SK-N-SH treated with all-trans-retinoic acid at 6 μM for 48 hours (cell line): ENCODE measurements around the gene CHST10.

Experiments used
- ATAC-seq: fragments of 200-7000 bp; cut with Tn5 transposase; 3 replicates; pipeline ENCODE4 v1.9.1; 2020; ENCODE audit warnings: mild to moderate bottlenecking, moderate library complexity
- ARNTL ChIP-seq: fragments of 450-650 bp; formaldehyde crosslinking; IDR thresholded peaks from 2 replicates; pipeline ENCODE4 v1.5.0; 2020; ENCODE audit warnings: low read depth, mild to moderate bottlenecking, moderate library complexity, borderline replicate concordance
- BACH2 ChIP-seq: fragments of 250-450 bp; sonication (Bioruptor Pico); IDR thresholded peaks from 2 replicates; pipeline ENCODE4 v1.9.0; 2021; ENCODE audit warnings: mild to moderate bottlenecking, borderline replicate concordance
- CSDC2 ChIP-seq: fragments of 250-450 bp; sonication (Bioruptor Pico); IDR thresholded peaks from 2 replicates; pipeline ENCODE4 v1.5.0; 2020; ENCODE audit warnings: mild to moderate bottlenecking, moderate library complexity
- GLIS3 ChIP-seq: fragments of 250-450 bp; sonication (Bioruptor Pico); IDR thresholded peaks from 2 replicates; pipeline ENCODE4 v1.5.0; 2020; ENCODE audit warnings: mild to moderate bottlenecking, moderate library complexity
- ISL1 ChIP-seq: fragments of 250-450 bp; sonication (Bioruptor Pico); IDR thresholded peaks from 2 replicates; pipeline ENCODE4 v2.1.2; 2022; ENCODE audit warnings: mild to moderate bottlenecking, moderate library complexity
- OSR1 ChIP-seq: fragments of 250-450 bp; sonication (Bioruptor Pico); IDR thresholded peaks from 2 replicates; pipeline ENCODE4 v1.8.0; 2022; ENCODE audit warnings: moderate library complexity, mild to moderate bottlenecking, inconsistent platforms
- PPARA ChIP-seq: fragments of 250-450 bp; sonication (Bioruptor Pico); IDR thresholded peaks from 2 replicates; pipeline ENCODE4 v1.5.0; 2020; ENCODE audit warnings: mild to moderate bottlenecking, borderline replicate concordance
- RARB ChIP-seq: fragments of 250-450 bp; sonication (Bioruptor Pico); IDR thresholded peaks from 2 replicates; pipeline ENCODE4 v1.8.0; 2021; ENCODE audit warnings: mild to moderate bottlenecking, moderate library complexity
- SNAI2 ChIP-seq: fragments of 250-450 bp; sonication (Bioruptor Pico); IDR thresholded peaks from 2 replicates; pipeline ENCODE4 v1.5.0; 2020; ENCODE audit warnings: mild to moderate bottlenecking, moderate library complexity
- TCF4 ChIP-seq: fragments of 250-450 bp; sonication (Bioruptor Pico); IDR thresholded peaks from 2 replicates; pipeline ENCODE4 v1.8.0; 2021; ENCODE audit warnings: mild to moderate bottlenecking, moderate library complexity, borderline replicate concordance
- TOX ChIP-seq: fragments of 250-450 bp; sonication (Bioruptor Pico); IDR thresholded peaks from 2 replicates; pipeline ENCODE4 v1.8.0; 2021; ENCODE audit warnings: mild to moderate bottlenecking, moderate library complexity, borderline replicate concordance
- ZC3H10 ChIP-seq: fragments of 250-450 bp; sonication (Bioruptor Pico); IDR thresholded peaks from 2 replicates; pipeline ENCODE4 v1.5.1; 2021; ENCODE audit warnings: mild to moderate bottlenecking, moderate library complexity
- ZFP3 ChIP-seq: fragments of 250-450 bp; sonication (Bioruptor Pico); IDR thresholded peaks from 2 replicates; pipeline ENCODE4 v1.5.0; 2020; ENCODE audit warnings: mild to moderate bottlenecking, moderate library complexity
- ZFP30 ChIP-seq: fragments of 450-650 bp; formaldehyde crosslinking; IDR thresholded peaks from 2 replicates; pipeline ENCODE4 v1.5.0; 2022; ENCODE audit warnings: mild to moderate bottlenecking, moderate library complexity
- ZNF565 ChIP-seq: fragments of 450-650 bp; formaldehyde crosslinking; conservative IDR thresholded peaks from 2 replicates; pipeline ENCODE4 v1.5.0; 2020; ENCODE audit warnings: low read depth, mild to moderate bottlenecking, moderate library complexity
- ZNF70 ChIP-seq: fragments of 450-650 bp; formaldehyde crosslinking; IDR thresholded peaks from 2 replicates; pipeline ENCODE4 v1.5.0; 2020; ENCODE audit warnings: mild to moderate bottlenecking, moderate library complexity
- ZNF8 ChIP-seq: fragments of 450-650 bp; formaldehyde crosslinking; IDR thresholded peaks from 2 replicates; pipeline ENCODE4 v1.5.0; 2020; ENCODE audit warnings: mild to moderate bottlenecking, moderate library complexity
- TF ChIP-seq, protein P1 (sequence below): fragments of 250-450 bp; sonication (Bioruptor Pico); IDR thresholded peaks from 2 replicates; pipeline ENCODE4 v1.8.0; 2020; ENCODE audit warnings: mild to moderate bottlenecking, moderate library complexity, borderline replicate concordance
- TF ChIP-seq, protein P2 (sequence below): fragments of 250-450 bp; sonication (Bioruptor Pico); IDR thresholded peaks from 2 replicates; pipeline ENCODE4 v1.5.1; 2020; ENCODE audit warnings: low read depth, mild to moderate bottlenecking, moderate library complexity
- TF ChIP-seq, protein P3 (sequence below): fragments of 250-450 bp; sonication (Bioruptor Pico); IDR thresholded peaks from 2 replicates; pipeline ENCODE4 v1.5.0; 2020; ENCODE audit warnings: mild to moderate bottlenecking, moderate library complexity
- TF ChIP-seq, protein P4 (sequence below): fragments of 250-450 bp; sonication (Bioruptor Pico); IDR thresholded peaks from 2 replicates; pipeline ENCODE4 v1.8.0; 2021; ENCODE audit warnings: low read depth, mild to moderate bottlenecking, moderate library complexity, borderline replicate concordance
- TF ChIP-seq, protein P5 (sequence below): fragments of 250-450 bp; sonication (Bioruptor Pico); IDR thresholded peaks from 2 replicates; pipeline ENCODE4 v1.5.1; 2021; ENCODE audit warnings: mild to moderate bottlenecking, moderate library complexity

CHST10 gene

DNA sequence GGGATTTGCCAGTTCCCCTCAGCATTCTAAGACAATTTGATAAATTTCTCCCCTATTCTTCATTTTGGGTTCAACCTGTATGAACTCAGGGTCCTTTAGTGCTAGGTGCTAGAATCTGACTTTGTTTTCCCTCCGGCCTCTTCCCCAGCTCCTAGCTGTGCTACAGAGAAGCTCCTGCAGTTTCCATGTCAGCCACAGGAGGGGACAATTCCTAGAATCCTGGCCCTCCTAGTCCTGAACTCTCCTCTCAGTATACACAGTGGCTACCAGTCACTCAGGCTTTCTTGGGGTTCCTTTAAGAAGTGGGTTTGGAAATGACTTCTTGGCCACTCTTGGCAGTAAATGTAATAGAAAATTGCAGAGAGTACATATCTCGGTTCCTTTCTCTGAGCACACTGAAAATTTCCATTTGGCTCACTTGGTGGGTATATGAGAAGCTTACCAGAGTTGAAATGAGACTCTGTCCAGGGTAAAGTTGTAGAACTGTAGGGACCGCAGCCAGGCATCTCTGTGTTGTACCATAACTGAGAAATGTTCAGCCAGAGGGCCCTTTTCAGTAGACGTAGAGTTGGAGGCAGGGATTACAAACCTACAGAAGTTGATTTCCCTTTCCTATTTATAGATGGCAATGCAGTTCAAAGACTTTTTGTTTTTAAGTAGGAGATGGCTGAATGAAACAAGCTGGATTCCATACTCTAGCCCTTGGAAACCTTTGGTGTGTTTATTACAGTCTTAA is 5.0 kb upstream of the CHST10 start:
- ATAC-seq: peak; percentile 93
- TF ChIP-seq ZNF70 (CRISPR knock-in tag): no peak
- TF ChIP-seq CSDC2 (CRISPR knock-in tag): no peak
- no peak for TF ChIP-seq ZNF565
- no peak for TF ChIP-seq ARNTL (CRISPR knock-in tag)
- TF ChIP-seq ZFP3: no peak
- TF ChIP-seq, protein P1, sequence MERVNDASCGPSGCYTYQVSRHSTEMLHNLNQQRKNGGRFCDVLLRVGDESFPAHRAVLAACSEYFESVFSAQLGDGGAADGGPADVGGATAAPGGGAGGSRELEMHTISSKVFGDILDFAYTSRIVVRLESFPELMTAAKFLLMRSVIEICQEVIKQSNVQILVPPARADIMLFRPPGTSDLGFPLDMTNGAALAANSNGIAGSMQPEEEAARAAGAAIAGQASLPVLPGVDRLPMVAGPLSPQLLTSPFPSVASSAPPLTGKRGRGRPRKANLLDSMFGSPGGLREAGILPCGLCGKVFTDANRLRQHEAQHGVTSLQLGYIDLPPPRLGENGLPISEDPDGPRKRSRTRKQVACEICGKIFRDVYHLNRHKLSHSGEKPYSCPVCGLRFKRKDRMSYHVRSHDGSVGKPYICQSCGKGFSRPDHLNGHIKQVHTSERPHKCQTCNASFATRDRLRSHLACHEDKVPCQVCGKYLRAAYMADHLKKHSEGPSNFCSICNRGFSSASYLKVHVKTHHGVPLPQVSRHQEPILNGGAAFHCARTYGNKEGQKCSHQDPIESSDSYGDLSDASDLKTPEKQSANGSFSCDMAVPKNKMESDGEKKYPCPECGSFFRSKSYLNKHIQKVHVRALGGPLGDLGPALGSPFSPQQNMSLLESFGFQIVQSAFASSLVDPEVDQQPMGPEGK (CRISPR knock-in tag): no peak
- no peak for TF ChIP-seq BACH2 (CRISPR knock-in tag)
- TF ChIP-seq PPARA: no peak
- no peak for TF ChIP-seq RARB
- TF ChIP-seq TCF4: no peak
- no peak for TF ChIP-seq ISL1 (CRISPR knock-in tag)
- TF ChIP-seq ZC3H10 (CRISPR knock-in tag): no peak
- TF ChIP-seq SNAI2 (CRISPR knock-in tag): no peak
- TF ChIP-seq, protein P2, sequence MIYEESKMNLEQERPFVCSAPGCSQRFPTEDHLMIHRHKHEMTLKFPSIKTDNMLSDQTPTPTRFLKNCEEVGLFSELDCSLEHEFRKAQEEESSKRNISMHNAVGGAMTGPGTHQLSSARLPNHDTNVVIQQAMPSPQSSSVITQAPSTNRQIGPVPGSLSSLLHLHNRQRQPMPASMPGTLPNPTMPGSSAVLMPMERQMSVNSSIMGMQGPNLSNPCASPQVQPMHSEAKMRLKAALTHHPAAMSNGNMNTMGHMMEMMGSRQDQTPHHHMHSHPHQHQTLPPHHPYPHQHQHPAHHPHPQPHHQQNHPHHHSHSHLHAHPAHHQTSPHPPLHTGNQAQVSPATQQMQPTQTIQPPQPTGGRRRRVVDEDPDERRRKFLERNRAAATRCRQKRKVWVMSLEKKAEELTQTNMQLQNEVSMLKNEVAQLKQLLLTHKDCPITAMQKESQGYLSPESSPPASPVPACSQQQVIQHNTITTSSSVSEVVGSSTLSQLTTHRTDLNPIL (CRISPR knock-in tag): no peak
- no peak for TF ChIP-seq TOX (CRISPR knock-in tag)
- TF ChIP-seq, protein P3, sequence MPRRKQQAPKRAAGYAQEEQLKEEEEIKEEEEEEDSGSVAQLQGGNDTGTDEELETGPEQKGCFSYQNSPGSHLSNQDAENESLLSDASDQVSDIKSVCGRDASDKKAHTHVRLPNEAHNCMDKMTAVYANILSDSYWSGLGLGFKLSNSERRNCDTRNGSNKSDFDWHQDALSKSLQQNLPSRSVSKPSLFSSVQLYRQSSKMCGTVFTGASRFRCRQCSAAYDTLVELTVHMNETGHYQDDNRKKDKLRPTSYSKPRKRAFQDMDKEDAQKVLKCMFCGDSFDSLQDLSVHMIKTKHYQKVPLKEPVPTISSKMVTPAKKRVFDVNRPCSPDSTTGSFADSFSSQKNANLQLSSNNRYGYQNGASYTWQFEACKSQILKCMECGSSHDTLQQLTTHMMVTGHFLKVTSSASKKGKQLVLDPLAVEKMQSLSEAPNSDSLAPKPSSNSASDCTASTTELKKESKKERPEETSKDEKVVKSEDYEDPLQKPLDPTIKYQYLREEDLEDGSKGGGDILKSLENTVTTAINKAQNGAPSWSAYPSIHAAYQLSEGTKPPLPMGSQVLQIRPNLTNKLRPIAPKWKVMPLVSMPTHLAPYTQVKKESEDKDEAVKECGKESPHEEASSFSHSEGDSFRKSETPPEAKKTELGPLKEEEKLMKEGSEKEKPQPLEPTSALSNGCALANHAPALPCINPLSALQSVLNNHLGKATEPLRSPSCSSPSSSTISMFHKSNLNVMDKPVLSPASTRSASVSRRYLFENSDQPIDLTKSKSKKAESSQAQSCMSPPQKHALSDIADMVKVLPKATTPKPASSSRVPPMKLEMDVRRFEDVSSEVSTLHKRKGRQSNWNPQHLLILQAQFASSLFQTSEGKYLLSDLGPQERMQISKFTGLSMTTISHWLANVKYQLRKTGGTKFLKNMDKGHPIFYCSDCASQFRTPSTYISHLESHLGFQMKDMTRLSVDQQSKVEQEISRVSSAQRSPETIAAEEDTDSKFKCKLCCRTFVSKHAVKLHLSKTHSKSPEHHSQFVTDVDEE (CRISPR knock-in tag): no peak
- no peak for TF ChIP-seq OSR1

DNA sequence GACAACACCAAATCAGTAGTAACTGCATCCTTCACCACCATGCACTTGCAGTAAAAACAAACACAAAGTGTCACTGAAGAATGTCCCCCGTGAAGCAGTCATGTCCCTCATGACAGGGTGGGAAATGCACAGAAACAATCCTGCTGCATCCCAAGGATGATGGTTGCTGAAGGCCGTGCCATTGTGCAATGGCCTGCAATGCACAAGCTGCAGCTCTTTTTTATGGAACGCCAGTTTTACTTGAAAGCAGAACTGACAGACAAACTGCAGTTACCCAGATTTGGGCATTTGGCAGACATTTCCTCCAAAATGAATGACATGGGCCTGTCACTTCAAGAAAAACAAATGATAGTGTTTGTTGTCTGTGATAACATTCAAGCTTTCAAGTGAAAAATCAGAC is 2.4 kb upstream of the CHST10 start:
- TF ChIP-seq ZNF8 (CRISPR knock-in tag): no peak
- no peak for TF ChIP-seq ARNTL (CRISPR knock-in tag)
- no peak for TF ChIP-seq ZFP30
- TF ChIP-seq, protein P3 (CRISPR knock-in tag): no peak
- no peak for TF ChIP-seq ZNF70 (CRISPR knock-in tag)
- no peak for TF ChIP-seq TCF4
- TF ChIP-seq ISL1 (CRISPR knock-in tag): no peak
- no peak for TF ChIP-seq ZNF565
- TF ChIP-seq, protein P4, sequence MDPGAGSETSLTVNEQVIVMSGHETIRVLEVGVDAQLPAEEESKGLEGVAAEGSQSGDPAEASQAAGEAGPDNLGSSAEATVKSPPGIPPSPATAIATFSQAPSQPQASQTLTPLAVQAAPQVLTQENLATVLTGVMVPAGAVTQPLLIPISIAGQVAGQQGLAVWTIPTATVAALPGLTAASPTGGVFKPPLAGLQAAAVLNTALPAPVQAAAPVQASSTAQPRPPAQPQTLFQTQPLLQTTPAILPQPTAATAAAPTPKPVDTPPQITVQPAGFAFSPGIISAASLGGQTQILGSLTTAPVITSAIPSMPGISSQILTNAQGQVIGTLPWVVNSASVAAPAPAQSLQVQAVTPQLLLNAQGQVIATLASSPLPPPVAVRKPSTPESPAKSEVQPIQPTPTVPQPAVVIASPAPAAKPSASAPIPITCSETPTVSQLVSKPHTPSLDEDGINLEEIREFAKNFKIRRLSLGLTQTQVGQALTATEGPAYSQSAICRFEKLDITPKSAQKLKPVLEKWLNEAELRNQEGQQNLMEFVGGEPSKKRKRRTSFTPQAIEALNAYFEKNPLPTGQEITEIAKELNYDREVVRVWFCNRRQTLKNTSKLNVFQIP (CRISPR knock-in tag): no peak
- TF ChIP-seq GLIS3 (CRISPR knock-in tag): no peak
- no peak for TF ChIP-seq RARB
- TF ChIP-seq, protein P5, sequence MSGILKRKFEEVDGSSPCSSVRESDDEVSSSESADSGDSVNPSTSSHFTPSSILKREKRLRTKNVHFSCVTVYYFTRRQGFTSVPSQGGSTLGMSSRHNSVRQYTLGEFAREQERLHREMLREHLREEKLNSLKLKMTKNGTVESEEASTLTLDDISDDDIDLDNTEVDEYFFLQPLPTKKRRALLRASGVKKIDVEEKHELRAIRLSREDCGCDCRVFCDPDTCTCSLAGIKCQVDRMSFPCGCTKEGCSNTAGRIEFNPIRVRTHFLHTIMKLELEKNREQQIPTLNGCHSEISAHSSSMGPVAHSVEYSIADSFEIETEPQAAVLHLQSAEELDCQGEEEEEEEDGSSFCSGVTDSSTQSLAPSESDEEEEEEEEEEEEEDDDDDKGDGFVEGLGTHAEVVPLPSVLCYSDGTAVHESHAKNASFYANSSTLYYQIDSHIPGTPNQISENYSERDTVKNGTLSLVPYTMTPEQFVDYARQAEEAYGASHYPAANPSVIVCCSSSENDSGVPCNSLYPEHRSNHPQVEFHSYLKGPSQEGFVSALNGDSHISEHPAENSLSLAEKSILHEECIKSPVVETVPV (CRISPR knock-in tag): no peak
- TF ChIP-seq, protein P2 (CRISPR knock-in tag): no peak
- no peak for TF ChIP-seq ZFP3
- no peak for TF ChIP-seq CSDC2 (CRISPR knock-in tag)
- ATAC-seq: no peak
